Measurements from ENCODE around the gene PLEK. TPM values are rescaled to one million over a fixed set of nuclear protein-coding genes. Genes with fewer than 3 reads are reported as not detected.
"Not testable (repeated sequence)": the region's sequence is repeated elsewhere in the genome, so short reads cannot be mapped to it uniquely, and the experiment has no call there.

PLEK gene, protein sequence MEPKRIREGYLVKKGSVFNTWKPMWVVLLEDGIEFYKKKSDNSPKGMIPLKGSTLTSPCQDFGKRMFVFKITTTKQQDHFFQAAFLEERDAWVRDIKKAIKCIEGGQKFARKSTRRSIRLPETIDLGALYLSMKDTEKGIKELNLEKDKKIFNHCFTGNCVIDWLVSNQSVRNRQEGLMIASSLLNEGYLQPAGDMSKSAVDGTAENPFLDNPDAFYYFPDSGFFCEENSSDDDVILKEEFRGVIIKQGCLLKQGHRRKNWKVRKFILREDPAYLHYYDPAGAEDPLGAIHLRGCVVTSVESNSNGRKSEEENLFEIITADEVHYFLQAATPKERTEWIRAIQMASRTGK
- 0.17 TPM in 1 of 2 replicates, not detected in the other for total RNA-seq

DNA sequence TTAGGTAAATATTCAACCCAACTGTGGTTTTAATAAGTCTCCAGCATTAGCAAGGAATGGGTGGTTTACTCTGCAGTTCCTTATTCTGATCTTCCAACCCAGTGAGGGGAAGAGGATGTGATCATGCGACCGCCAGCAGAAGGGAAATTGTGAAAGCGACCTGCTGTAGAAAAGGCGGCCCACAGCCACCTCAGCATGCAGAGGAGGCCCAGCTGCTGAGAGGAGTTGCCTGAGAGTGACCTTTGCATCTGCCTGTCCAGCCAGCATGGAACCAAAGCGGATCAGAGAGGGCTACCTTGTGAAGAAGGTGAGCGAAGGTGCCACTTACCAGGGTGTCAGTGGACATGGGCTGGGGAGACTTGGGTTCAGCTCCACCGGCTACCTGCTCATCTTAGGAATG is at the start of gene PLEK:
Gene PLEK (plus strand): TSS at position 196 of the 400 bp plus-strand sequence. CDS start 70 bp downstream, at position 266.
- no peak for DNase-seq

DNA sequence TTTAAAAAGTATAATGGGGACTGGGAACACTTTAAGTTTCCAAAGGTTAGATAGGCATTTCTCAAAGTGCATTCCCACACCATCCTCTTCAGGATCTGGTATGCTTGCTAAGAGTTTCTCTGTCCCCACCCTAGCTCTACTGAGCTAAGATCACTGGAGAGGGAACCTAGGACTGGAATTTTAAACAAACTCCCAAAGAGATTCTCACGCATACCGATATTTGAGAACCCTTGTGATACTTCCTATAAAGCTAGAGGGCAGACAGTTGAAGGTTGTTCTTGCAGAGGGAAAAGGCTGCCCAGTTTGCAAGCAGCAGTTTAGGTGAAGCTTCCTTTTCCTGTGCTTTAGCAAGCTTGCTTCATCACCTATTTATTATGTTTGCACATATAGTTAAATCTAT is 49.0 kb upstream of the PLEK start:
- DNase-seq: no peak

DNA sequence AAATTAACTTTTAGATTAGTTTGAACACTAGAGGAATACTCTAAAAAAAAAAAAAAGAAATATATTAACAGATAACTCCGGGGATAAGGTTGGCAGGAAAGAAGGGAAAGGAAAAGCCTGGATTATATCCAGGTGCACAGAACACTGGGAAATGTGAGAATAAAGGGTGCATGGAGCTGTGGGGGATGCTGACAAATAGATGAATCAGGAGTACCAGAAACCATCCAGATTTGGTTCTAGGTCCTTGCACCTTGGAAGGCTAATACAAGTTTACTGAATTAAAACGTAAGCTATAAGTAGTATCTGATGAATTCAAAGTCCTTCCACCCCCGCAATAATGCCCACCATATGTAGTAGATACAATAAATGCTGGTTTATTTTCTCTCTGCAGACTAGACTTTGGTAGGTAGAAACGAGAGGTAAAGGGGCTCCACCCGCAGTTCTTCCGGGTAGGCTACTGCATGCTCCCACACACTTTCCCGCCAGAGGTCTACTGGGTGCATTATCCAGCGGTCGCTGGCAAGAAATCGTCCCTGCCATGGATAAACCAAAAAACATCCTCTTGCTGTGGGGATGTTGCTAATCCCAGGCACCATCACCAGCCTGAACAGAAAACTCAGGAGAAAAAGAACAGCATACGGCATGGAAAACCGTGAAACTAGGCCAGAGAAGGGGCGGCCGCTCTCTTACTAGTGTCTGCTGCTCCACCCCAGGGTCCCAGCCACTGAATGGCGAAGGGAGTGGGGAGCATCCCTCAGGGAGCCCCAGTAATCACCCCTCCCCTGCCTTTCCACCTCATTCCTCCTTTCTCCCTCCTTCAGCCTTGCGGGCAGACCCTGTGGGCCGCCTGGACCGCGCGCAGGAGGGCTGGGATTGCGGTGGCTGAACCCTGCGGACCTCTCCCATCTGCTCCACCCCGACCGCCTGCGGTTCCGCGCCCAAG is 46.8 kb upstream of the PLEK start:
- peak; percentile 28 for DNase-seq

DNA sequence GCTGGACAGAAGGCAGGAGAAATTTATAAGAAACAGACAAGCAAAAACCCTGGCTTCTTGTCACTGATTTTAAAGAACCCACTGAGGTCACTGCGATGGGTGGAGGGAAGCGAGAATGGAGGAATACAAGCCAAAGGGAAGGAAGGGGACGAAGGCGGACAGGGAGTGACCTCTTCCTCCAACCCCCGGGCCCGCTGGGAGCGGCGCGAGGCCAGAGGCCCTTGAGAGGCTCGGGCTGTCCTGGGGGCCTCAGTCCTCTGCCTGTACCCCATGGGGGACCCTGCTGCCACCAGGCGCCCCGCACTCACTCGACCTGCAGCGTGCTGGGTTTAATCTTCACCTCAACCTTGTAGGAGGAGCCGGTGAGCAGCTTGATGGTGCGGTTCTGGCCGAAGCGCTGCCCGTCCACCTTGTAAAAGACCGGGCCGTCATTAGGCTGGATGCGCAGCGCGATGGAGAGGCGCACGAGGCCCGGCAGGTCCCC is 46.1 kb upstream of the PLEK start:
- no peak for DNase-seq

DNA sequence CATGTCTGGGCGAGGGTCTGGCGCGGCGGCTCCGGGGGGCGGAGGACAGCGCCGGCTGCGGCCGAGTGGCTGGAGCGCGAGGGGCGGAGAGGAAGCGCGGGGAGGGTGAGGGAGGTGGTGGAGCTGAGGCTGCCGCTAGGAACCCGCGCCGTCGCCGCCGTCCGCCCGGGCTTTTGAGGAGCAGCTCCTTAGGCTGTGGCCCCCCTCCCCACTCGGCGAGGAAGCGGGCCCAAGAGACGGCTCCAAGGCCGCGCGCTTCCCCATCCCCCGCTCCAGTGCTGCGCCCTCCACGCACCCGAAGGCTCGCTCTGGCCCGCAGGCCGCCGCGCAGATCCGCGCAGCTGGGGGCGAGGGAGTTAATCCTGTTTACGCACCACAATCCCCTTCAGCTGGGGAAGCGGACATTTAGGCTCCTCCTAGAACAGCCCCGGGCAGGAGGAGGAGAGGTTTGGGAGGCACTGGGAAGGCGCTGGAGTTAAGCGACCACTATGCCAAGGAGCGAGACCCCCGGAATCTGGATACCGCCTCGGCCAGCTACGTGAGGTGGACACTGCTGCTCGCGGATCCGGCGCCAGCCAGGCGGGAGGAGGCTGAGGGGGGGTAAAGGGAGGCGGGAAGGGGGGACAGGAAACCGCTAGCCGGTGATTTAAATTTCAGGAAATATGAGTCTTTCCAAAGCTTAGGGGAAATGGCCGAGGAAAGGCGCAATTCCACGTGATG is 45.5 kb upstream of the PLEK start, which contains the start of gene CNRIP1:
Gene CNRIP1 (minus strand): TSS at position 552 of the 720 bp plus-strand sequence. CDS start 549 bp downstream, at position 3.
- peak; percentile 92 for DNase-seq

DNA sequence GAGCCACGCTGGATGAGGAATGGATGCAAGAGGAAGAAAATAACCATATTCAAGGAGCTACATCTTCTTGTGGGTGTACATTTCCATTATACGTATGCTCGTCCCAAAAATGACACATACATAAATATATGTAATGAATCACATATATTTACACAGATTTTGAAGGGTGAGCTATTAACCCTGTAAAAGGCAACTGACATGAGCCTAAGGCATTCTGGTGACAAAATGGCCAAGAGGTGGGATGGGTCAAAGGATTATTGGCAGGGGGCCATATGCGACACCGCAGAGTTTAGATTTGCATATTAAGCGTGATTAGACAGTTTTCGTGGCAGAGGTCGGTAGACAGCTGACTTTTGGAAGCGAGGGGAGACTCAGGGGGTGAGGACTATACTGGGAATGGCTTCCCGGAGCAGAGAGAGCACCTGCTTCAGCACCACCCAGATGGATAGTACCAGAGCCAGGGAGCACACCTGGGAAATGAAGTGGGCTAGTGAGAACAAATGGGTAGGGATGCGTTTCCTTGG is 44.9 kb upstream of the PLEK start:
- no peak for DNase-seq

DNA sequence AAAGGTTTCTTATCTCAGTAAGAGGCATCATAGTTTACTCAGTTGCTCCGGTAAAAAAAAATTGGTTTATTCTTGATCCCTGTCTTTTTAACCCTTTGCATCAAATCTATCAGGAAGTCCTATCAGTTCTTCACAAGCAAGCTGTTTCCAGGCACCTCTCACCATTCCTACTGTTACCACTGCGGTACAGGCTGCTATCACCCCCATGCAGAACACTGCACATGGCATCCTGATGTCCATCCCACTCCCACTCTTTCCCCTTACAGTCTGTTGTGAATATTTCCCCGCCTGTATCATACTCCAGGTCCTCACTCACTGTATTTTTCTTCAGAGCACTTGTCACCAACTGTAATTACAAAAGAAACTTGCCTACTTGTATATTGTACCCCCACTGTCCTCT is 40.0 kb upstream of the PLEK start:
- no peak for DNase-seq

DNA sequence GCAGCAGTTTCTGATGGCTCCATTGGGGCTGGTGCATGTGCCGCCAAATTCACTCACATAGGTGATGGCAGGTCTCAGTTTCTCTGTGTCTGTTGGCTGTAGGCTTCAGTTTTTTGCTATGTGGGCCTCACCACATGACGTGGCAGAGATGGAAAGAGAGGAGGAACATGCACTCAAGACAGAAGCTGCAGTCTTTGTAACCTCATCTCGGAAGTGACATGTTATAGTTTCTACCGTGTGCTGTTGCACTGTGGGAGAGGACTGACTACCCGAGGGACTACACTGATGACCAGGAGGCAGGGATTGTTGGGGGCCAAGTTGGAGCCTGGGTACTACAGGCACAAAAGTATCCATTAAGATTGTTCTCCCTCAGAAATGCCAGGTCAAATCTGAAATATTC is 36.2 kb upstream of the PLEK start:
- no peak for DNase-seq

DNA sequence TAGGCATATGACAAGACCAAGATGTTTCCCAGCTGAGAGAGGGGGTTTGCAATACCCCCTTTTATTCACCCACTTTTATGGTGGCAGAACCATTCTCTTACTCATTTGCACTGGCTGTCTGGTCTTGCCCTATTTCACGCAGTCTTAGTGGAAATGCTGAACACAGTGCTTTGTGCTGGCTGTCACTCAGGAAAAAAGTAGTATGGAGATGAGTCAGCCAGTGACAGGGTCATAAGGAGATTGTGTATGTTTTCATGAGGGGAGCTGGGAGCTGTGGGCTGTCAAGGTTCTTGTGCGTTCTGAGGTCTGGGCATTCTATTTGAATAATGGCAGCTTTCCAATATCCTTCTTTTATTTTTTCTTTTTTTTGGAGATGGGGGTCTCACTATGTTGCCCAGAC is 34.4 kb upstream of the PLEK start:
- DNase-seq: peak; percentile 14

DNA sequence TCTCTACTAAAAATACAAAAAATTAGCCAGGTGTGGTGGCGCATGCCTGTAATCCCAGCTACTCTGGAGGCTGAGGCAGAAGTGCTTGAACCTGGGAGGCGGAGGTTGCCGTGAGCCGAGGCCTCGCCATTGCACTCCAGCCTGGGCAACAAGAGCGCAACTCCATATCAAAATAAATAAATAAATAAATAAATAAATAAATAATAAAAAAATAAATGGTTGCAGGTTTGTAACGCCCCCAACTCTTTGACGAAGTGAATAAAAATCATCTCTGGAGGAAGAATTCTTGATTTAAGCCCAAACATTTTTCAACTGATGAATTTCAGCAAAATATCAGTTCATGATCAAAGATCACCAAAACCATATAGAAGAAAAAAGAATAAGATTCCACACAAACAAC is 32.1 kb upstream of the PLEK start:
- no peak for DNase-seq

DNA sequence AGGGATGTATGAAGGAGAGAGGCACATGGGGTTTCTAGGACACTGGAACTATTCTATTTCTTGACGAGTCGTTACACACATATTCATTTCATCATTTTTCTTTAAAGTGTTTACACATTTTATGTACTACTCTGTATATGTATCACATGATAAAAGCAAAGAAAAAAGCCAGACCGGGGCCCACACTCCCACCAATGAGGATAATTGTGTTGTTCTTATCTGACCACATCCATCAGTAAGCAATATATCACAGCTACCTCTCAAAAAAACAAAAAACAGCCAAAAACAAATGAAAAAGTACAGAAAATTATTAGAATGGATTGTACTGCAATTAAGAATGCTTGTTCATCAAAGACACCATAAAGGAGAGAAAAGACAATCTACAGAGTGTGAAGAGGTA is 31.2 kb upstream of the PLEK start:
- no peak for DNase-seq

DNA sequence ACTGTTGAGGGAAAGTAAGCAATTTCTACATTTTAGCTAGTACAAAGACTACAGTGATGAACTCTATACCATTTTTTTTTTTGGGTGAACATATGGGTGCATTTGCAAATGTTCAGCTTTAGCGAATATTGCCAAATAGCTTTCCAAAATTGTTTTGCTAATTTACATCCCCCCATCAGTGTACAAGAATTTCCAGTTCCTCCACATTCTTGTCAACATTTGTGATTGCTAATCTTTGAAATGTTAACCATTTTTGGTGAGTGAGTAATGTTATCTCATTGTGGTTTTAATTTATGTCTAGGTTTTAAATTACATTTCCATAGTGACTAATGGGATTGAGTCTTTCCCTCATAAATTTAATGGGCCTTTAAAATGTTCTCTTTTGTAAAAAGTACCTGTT is 28.9 kb upstream of the PLEK start:
- no peak for DNase-seq

DNA sequence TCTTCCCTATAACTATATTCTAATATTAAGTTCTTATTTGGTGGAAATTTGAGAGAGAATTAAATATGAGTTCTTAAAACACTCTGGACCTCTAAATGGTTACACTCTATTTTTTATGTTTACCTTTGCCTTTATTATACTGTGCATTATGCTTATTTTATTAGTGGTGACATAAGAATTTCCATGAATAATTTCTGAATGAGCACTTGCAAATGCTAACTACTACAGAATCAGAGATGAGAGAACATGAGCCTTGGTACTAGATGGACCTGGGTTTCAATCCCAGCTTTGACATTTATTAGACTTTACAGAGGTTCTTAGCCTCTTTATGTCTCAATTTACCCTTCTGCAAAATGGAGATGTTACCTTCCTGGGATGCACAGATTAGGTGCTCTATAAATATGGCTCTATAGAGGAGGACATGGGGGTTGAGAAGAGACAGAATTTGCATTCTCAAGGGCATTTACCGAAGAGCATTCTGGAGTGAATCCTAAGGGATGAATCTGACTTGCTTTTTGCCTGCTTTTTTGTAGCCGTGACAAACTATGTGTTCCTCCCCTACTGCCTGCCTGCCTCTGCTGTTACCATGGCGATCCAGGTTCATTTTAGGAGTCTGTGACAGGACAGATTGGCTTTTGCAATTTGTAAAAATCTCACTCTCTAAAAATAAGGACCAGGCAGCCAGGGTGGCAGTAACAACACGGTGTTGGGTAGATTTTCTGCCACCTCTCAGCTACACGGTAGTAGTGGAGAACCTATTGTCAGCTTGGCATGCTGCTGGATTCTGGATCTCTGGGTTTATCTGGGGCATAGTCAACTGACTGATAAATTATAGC is 24.6 kb upstream of the PLEK start:
- DNase-seq: no peak

DNA sequence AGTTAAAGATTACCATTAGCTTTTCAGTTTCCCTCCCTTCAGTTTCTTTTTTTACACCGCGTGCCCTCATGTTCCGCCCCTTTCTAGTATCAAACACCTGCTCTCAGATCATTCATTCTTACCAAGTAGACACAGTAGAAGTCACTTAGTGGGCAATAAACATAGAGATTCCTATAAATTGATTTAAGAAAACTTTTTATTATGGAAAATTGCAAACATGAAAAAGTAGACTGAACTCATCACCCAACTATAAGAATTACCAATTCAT is 24.1 kb upstream of the PLEK start:
- DNase-seq: no peak

DNA sequence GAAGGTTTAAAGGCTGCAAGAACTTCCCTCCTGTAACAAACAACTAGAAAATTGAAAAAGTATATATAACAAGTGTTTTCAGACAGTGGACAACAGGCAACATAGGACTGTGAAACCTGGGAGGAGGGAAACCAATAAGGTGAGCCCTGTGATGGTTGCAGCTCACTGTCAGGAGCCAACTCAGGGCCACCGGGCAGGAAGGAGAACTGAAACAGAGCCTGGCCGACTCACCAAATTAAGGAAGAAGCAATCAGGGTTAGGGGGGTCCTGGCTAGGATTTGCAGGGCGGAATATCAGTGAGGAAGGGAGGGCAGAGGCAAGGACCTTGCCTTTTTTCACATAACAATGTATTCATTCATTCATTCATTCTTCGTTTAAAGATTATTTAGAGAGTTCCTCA is 23.5 kb upstream of the PLEK start:
- no peak for DNase-seq

DNA sequence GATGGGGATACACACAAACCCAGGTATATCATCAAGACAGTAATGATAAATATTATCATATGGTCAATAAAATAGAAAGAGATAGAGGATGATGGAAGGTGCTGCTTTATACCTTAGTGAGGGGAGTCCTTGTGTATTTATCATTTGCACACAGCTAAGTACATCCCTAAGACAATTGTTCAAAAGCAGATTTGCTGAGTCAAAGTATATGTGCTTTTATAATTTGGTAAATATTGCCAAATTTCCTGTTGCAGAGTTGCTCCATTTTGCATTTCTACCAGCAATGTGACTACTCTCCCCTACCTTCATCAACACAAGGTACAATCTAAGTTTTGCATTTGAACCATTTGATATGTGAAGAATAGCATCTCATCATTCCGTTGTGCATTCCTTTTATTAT is 22.6 kb upstream of the PLEK start:
- no peak for DNase-seq

DNA sequence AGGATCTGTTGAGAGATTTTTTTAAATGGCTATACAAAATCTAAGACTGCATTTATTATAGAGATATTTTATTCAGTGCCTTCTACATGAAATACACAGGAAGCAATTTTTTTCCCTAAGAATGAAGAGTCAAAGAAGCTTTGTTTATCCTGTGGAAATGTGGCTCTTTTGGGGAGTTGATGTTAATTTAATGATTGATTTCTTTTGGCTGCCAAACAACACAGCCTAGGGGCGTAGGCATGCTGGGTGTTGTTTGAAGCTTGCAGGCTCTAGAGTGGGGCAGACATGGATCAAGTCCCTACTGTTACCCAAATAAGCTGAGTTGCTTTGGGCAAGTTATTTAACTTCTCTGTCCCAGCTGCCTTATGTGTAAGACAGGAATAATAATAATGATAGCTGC is 21.1 kb upstream of the PLEK start:
- DNase-seq: no peak

DNA sequence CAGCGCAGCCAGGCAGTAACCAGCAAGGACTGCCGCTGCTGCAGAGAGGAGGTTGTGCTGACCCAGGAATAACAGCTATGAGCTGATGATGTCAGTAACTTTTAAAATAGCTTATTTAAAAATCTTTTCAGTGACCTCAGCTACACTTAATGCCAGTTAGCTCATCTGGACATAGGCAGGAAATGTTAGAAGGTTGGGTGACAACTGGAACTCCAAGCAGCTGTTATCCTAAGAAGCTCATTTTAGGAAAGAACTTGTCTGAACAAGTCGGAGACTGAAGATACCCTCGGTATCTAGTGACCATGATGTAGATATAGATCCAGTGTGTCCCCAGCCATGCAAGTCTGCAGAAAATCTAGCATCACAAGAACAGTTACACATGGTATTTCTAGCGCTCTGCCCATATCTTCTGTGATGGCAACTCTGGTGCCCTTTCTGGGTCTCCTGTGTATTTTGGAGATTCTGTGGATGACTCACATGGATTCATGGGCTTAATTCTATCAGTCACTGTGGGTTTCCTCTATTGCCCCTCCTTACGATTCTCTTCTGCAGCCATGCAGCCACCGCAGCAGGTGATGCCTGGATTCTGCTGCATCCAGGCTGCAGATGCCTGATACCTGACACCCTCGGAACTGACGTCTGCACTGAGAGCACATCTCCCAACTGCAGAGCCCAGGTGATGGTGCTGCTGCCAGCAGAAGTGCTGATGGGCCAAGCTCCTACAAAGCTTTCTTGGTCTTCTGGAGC is 19.8 kb upstream of the PLEK start:
- DNase-seq: no peak

DNA sequence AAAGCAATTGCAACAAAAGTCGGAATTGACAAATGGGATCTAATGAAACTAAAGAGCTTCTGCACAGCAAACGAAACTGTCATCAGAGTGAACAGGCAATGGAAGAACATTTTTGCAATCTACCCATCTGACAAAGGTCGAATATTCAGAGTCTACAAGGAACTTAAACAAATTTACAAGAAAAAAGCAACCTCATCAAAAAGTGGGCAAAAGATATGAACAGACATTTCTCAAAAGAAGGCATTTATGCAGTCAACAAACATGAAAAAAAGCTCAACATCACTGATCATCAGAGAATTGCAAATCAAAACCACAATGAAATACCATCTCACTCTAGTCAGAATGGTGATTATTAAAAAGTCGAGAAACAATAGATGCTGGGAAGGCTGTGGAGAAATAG is 16.0 kb upstream of the PLEK start:
- not testable (repeated sequence) for DNase-seq

DNA sequence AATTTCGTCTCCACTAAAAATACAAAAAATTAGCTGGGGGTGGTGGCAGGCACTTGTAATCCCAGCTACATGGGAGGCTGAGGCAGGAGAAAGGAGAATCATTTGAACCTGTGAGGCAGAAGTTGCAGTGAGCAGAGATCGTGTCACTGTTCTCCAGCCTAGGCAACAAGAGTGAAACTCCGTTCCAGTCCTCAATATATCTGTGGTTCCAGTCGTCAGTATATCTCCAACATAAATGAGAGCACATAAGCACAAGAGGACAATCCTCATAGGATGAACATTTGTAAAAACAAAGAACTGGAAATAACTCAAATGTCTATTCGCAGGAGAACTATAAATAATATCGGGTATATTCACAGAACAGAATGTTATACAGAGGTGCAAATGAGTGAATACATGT is 13.1 kb upstream of the PLEK start:
- no peak for DNase-seq

Data from dermis blood vessel endothelial cell (primary cell).